Hepatic stellate cell (primary cell): ENCODE results near the gene NUPR2.
"Not testable (repeated sequence)": the region's sequence is repeated elsewhere in the genome, so short reads cannot be mapped to it uniquely, and the experiment has no call there.

Source experiments
- DNase-seq: peaks from one replicate; pipeline ENCODE4 v3.0.0; 2011; ENCODE audit warnings: low spot score

NUPR2 gene

GRCh38 chr7:56115852-56116538 lies at the start of gene NUPR2:
Gene NUPR2 (minus strand): TSS chr7:56116417. CDS start chr7:56116314, 103 bp downstream.
- no peak for DNase-seq

GRCh38 chr7:56157238-56157790 lies 41.1 kb upstream of the NUPR2 start:
- no peak for DNase-seq

- not testable (repeated sequence) for DNase-seq
Observed at GRCh38 chr7:56131062-56131461, 14.8 kb upstream of the NUPR2 start.

- no peak for DNase-seq
Observed at GRCh38 chr7:56127241-56127975, 11.2 kb upstream of the NUPR2 start.

GRCh38 chr7:56125831-56126230 lies 9.6 kb upstream of the NUPR2 start:
- DNase-seq, result no peak

- no peak for DNase-seq
Observed at GRCh38 chr7:56124981-56125380, 8.8 kb upstream of the NUPR2 start.

GRCh38 chr7:56121440-56121839 lies 5.2 kb upstream of the NUPR2 start:
- DNase-seq, result no peak

GRCh38 chr7:56112244-56112643 lies 4.0 kb downstream of the NUPR2 start:
- not testable (repeated sequence) for DNase-seq

GRCh38 chr7:56110611-56111010 lies 5.6 kb downstream of the NUPR2 start:
- no peak for DNase-seq

- DNase-seq, result no peak
Observed at GRCh38 chr7:56107954-56108258, 8.3 kb downstream of the NUPR2 start.

- DNase-seq, result peak; percentile 98
Observed at GRCh38 chr7:56106108-56107073, 9.8 kb downstream of the NUPR2 start, which contains the start of gene CHCHD2. Gene CHCHD2 (minus strand): TSS chr7:56106476. CDS start chr7:56106413, 63 bp downstream.

- peak; percentile 31 for DNase-seq
Observed at GRCh38 chr7:56105508-56105907, 10.7 kb downstream of the NUPR2 start.

GRCh38 chr7:56104138-56104537 lies 12.1 kb downstream of the NUPR2 start:
- DNase-seq, result not testable (repeated sequence)

GRCh38 chr7:56099653-56100052 lies 16.6 kb downstream of the NUPR2 start:
- no peak for DNase-seq

- DNase-seq, result not testable (repeated sequence)
Observed at GRCh38 chr7:56098187-56099008, 17.8 kb downstream of the NUPR2 start.

- peak; percentile 36 for DNase-seq
Observed at GRCh38 chr7:56097700-56098099, 18.5 kb downstream of the NUPR2 start.

GRCh38 chr7:56092789-56093531 lies 23.3 kb downstream of the NUPR2 start, which contains the start of gene PHKG1:
Gene PHKG1 (minus strand): TSS chr7:56092952. CDS start chr7:56088941, 4,011 bp downstream.
- peak; percentile 87 for DNase-seq

GRCh38 chr7:56092388-56092787 lies 23.8 kb downstream of the NUPR2 start:
- DNase-seq, result not testable (repeated sequence)

- DNase-seq, result no peak
Observed at GRCh38 chr7:56091591-56091990, 24.6 kb downstream of the NUPR2 start.

- DNase-seq, result no peak
Observed at GRCh38 chr7:56087445-56087844, 28.8 kb downstream of the NUPR2 start.
